ENCODE data around the gene PRPF18. TPM values are rescaled to one million over a fixed set of nuclear protein-coding genes. Genes with fewer than 3 reads are reported as not detected.
"Not testable (repeated sequence)": the region's sequence is repeated elsewhere in the genome, so short reads cannot be mapped to it uniquely, and the experiment has no call there.

PRPF18 gene
- total RNA-seq, result 10 to 100 TPM; 18.5 to 22.5 TPM

- Mint-ChIP-seq H3K4me3 (peak within 1 kb of the TSS; percentile 100), H3K36me3 (ENCODE audit: low read depth) (peaks cover 12% of the 10 kb centered on the region), H3K4me1 (peaks cover 15% of the 10 kb centered on the region), H3K27ac (peak within 1 kb of the TSS; percentile 99), H3K9me3 (no peaks in the 10 kb centered on the region), H3K27me3 (peaks cover 16% of the 10 kb centered on the region)
- peak; percentile 99 for ATAC-seq (replicated peaks)
Observed at GRCh38 chr10:13586676-13587355, at the start of gene PRPF18. PRPF18 (plus strand) TSS chr10:13586965; CDS start chr10:13587087, 122 bp downstream.

GRCh38 chr10:13537985-13538384 is 48.8 kb upstream of the PRPF18 start:
- not testable (repeated sequence) for H3K4me3 Mint-ChIP-seq; H3K27ac Mint-ChIP-seq; H3K36me3 Mint-ChIP-seq (ENCODE audit: low read depth); H3K4me1 Mint-ChIP-seq; ATAC-seq (replicated peaks); H3K9me3 Mint-ChIP-seq
- peaks cover 38% of the 10 kb centered on the region for H3K27me3 Mint-ChIP-seq

- Mint-ChIP-seq H3K27me3 (peaks cover 38% of the 10 kb centered on the region), H3K27ac (no peak overlapping the region), H3K36me3 (ENCODE audit: low read depth) (no peaks in the 10 kb centered on the region), H3K9me3 (no peaks in the 10 kb centered on the region), H3K4me3 (no peak overlapping the region), H3K4me1 (no peaks in the 10 kb centered on the region)
- ATAC-seq (replicated peaks), result no peak
Observed at GRCh38 chr10:13542533-13542932, 44.2 kb upstream of the PRPF18 start.

- Mint-ChIP-seq H3K9me3 (peaks cover 11% of the 10 kb centered on the region), H3K27ac (no peak overlapping the region), H3K36me3 (ENCODE audit: low read depth) (no peaks in the 10 kb centered on the region), H3K27me3 (peaks cover 29% of the 10 kb centered on the region), H3K4me1 (no peaks in the 10 kb centered on the region), H3K4me3 (no peak overlapping the region)
- no peak for ATAC-seq (replicated peaks)
Observed at GRCh38 chr10:13550802-13551201, 36.0 kb upstream of the PRPF18 start.

GRCh38 chr10:13555884-13556510 is 30.8 kb upstream of the PRPF18 start:
- ATAC-seq (replicated peaks), result no peak
- Mint-ChIP-seq H3K4me3 (no peak overlapping the region), H3K27me3 (peaks cover 27% of the 10 kb centered on the region), H3K36me3 (ENCODE audit: low read depth) (no peaks in the 10 kb centered on the region), H3K4me1 (no peaks in the 10 kb centered on the region), H3K9me3 (peaks cover 4% of the 10 kb centered on the region), H3K27ac (no peak overlapping the region)

GRCh38 chr10:13559124-13559700 is 27.6 kb upstream of the PRPF18 start:
- H3K4me3 Mint-ChIP-seq, result no peak overlapping the region
- H3K27me3 Mint-ChIP-seq, result peaks cover 18% of the 10 kb centered on the region
- ATAC-seq (replicated peaks), result no peak
- no peaks in the 10 kb centered on the region for H3K36me3 Mint-ChIP-seq (ENCODE audit: low read depth)
- no peaks in the 10 kb centered on the region for H3K4me1 Mint-ChIP-seq
- H3K9me3 Mint-ChIP-seq, result no peaks in the 10 kb centered on the region
- no peak overlapping the region for H3K27ac Mint-ChIP-seq

- no peak overlapping the region for H3K27ac Mint-ChIP-seq
- ATAC-seq (replicated peaks), result no peak
- no peak overlapping the region for H3K4me3 Mint-ChIP-seq
- peaks cover 18% of the 10 kb centered on the region for H3K27me3 Mint-ChIP-seq
- no peaks in the 10 kb centered on the region for H3K9me3 Mint-ChIP-seq
- no peaks in the 10 kb centered on the region for H3K36me3 Mint-ChIP-seq (ENCODE audit: low read depth)
- no peaks in the 10 kb centered on the region for H3K4me1 Mint-ChIP-seq
Observed at GRCh38 chr10:13560597-13560996, 26.2 kb upstream of the PRPF18 start.

GRCh38 chr10:13563481-13564445 is 23.0 kb upstream of the PRPF18 start:
- Mint-ChIP-seq H3K4me1 (no peaks in the 10 kb centered on the region), H3K9me3 (no peaks in the 10 kb centered on the region), H3K4me3 (no peak overlapping the region), H3K27me3 (peaks cover 14% of the 10 kb centered on the region), H3K36me3 (ENCODE audit: low read depth) (no peaks in the 10 kb centered on the region), H3K27ac (no peak overlapping the region)
- ATAC-seq (replicated peaks), result no peak

GRCh38 chr10:13564576-13564975 is 22.2 kb upstream of the PRPF18 start:
- Mint-ChIP-seq H3K36me3 (ENCODE audit: low read depth) (no peaks in the 10 kb centered on the region), H3K27ac (no peak overlapping the region), H3K27me3 (peaks cover 22% of the 10 kb centered on the region), H3K4me1 (no peaks in the 10 kb centered on the region), H3K4me3 (no peak overlapping the region), H3K9me3 (no peaks in the 10 kb centered on the region)
- no peak for ATAC-seq (replicated peaks)

GRCh38 chr10:13567030-13567429 is 19.7 kb upstream of the PRPF18 start:
- ATAC-seq (replicated peaks), result no peak
- no peak overlapping the region for H3K4me3 Mint-ChIP-seq
- H3K36me3 Mint-ChIP-seq (ENCODE audit: low read depth), result no peaks in the 10 kb centered on the region
- no peaks in the 10 kb centered on the region for H3K4me1 Mint-ChIP-seq
- H3K9me3 Mint-ChIP-seq, result no peaks in the 10 kb centered on the region
- no peak overlapping the region for H3K27ac Mint-ChIP-seq
- H3K27me3 Mint-ChIP-seq, result peaks cover 24% of the 10 kb centered on the region

- H3K4me3 Mint-ChIP-seq, result no peak overlapping the region
- H3K9me3 Mint-ChIP-seq, result peaks cover 11% of the 10 kb centered on the region
- H3K27me3 Mint-ChIP-seq, result peaks cover 30% of the 10 kb centered on the region
- no peak for ATAC-seq (replicated peaks)
- no peaks in the 10 kb centered on the region for H3K4me1 Mint-ChIP-seq
- H3K36me3 Mint-ChIP-seq (ENCODE audit: low read depth), result no peaks in the 10 kb centered on the region
- H3K27ac Mint-ChIP-seq, result no peak overlapping the region
Observed at GRCh38 chr10:13571541-13571940, 15.2 kb upstream of the PRPF18 start.

GRCh38 chr10:13573960-13574359 is 12.8 kb upstream of the PRPF18 start:
- Mint-ChIP-seq H3K4me3 (no peak overlapping the region), H3K4me1 (no peaks in the 10 kb centered on the region), H3K27ac (no peak overlapping the region), H3K9me3 (peaks cover 11% of the 10 kb centered on the region), H3K27me3 (peaks cover 25% of the 10 kb centered on the region), H3K36me3 (ENCODE audit: low read depth) (no peaks in the 10 kb centered on the region)
- no peak for ATAC-seq (replicated peaks)

GRCh38 chr10:13585195-13585751 is 1.5 kb upstream of the PRPF18 start:
- Mint-ChIP-seq H3K27me3 (peaks cover 27% of the 10 kb centered on the region), H3K9me3 (no peaks in the 10 kb centered on the region), H3K4me1 (peaks cover 15% of the 10 kb centered on the region), H3K36me3 (ENCODE audit: low read depth) (peaks cover 6% of the 10 kb centered on the region), H3K27ac (no peak overlapping the region), H3K4me3 (no peak overlapping the region)
- no peak for ATAC-seq (replicated peaks)

GRCh38 chr10:13585943-13586342 is 822 bp upstream of the PRPF18 start:
- Mint-ChIP-seq H3K27me3 (peaks cover 21% of the 10 kb centered on the region), H3K36me3 (ENCODE audit: low read depth) (peaks cover 6% of the 10 kb centered on the region), H3K27ac (no peak overlapping the region), H3K4me3 (peak overlapping the region; percentile 100), H3K9me3 (no peaks in the 10 kb centered on the region), H3K4me1 (peaks cover 15% of the 10 kb centered on the region)
- no peak for ATAC-seq (replicated peaks)
